Caki2 (cell line): ENCODE data around the gene PAPSS2. TPM values are rescaled to one million over a fixed set of nuclear protein-coding genes. Genes with fewer than 3 reads are reported as not detected.
"Not testable (repeated sequence)": the region's sequence is repeated elsewhere in the genome, so short reads cannot be mapped to it uniquely, and the experiment has no call there.

Experiments used
- DNase-seq: peaks from one replicate; pipeline ENCODE4 v3.0.0-alpha.2; 2015; ENCODE audit warnings: low read depth
- in situ Hi-C: cut with HindIII; loops from 2 replicates; pipeline ENCODE4 v1.10.0; 2016; ENCODE audit warnings: low sequenced_read_pairs, low pct_unique_long_range_greater_than_20kb, mixed read lengths
- total RNA-seq: library from RNA; depleted of rRNA; stranded (reverse); fragments of >200 nt; shearing (Covaris generic); gene quantifications from 2 replicates; pipeline ENCODE4 v1.2.3, GENCODE V29; 2014; ENCODE audit warnings: low replicate concordance

Gene PAPSS2
- total RNA-seq, 1 experiment from 2014 or later: 83.8 TPM

- peak; percentile 34 for DNase-seq
- in situ Hi-C loops: no loop called here
These were observed 23.3 kb upstream of the PAPSS2 start for GRCh38 chr10:87636313-87636915.

DNA sequence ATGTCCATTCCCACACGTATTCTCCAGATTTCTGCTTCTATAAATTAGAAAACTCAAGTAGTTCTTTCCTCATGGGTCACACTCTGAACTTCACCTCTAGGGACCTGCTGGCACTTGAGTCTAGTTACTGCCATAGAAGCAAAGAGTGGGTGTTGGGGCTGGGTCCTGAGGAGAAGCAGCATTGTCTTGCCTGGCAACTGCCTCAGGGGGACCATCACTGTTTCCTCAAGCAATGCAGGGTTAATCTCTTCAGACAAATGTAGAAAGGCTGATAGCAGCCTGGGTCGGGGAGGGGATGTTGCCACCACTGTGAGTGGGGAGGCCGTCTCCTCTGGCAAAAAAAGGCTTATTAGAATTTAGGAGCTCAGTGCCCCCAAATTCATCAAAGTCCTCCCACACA, 20.2 kb upstream of the PAPSS2 start:
- in situ Hi-C loops: no loop called here

DNA sequence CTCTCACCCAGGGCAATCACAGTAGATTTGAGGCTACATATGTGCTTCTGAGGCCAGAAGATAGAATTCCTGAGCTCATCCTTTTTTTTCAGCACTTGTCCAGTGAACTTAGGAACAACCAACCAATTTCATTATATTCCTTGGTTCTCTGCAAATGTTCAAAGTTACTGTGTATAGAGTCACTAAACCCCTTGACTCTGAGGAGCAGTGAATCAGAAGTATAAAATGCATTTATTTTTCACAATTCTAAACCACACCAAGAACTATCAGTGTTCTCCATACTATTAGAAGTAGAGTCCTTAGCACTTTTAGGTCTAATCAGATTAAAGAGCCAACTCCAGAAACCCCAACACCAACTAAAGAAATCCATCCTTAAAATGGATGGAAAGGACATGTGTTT, 19.6 kb upstream of the PAPSS2 start:
- in situ Hi-C loops: no loop called here
- DNase-seq: no peak

More for the DNA sequence above, 20.2 kb upstream of the PAPSS2 start:
- DNase-seq: no peak

DNA sequence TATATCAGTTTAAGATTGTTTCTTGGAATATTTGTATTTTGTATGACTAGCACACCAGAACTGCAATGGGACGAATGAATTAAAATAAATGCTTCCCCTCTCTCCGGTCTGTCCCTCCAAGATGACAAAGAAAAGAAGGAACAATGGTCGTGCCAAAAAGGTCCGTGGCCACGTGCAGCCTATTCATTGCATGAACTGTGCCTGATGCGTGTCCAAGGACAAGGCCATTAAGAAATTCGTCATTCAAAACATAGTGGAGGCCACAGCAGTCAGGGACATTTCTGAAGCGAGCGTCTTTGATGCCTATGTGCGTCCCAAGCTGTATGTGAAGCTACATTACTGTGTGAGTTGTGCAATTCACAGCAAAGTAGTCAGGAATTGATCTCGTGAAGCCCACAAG, 17.2 kb upstream of the PAPSS2 start:
- no peak for DNase-seq
- in situ Hi-C loops: no loop called here

GRCh38 chr10:87642988-87643387, 16.7 kb upstream of the PAPSS2 start:
- no peak for DNase-seq
- in situ Hi-C loops: no loop called here

- in situ Hi-C loops: no loop called here
- no peak for DNase-seq
These were observed 15.8 kb upstream of the PAPSS2 start for GRCh38 chr10:87643920-87644319.

- in situ Hi-C loops: not testable (repeated sequence)
These were observed 15.2 kb upstream of the PAPSS2 start for GRCh38 chr10:87644500-87644899.

GRCh38 chr10:87646192-87646909, 13.3 kb upstream of the PAPSS2 start:
- DNase-seq: no peak
- in situ Hi-C loops: no loop called here

More at GRCh38 chr10:87644500-87644899, 15.2 kb upstream of the PAPSS2 start:
- peak; percentile 26 for DNase-seq

DNA sequence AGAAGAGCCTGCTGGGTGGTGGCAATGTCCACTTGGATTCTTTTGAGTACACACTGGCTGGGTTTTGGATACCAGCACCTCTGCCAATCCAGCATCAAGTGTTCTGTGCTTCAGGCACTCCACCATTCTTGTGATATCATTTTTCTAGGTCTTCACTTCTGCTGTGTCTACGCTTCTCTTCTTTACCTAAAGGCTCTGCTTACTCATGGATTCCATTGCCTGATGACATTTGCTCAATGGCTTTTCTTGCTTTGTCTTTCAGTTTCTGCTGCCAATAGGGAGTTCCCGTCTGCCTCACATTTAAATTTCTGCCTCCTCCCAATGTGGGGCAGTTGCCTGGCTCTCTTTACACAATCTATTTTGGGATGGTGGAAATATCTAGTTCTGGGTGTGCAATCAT, 12.7 kb upstream of the PAPSS2 start:
- DNase-seq: no peak
- in situ Hi-C loops: no loop called here

GRCh38 chr10:87650838-87651589, 8.7 kb upstream of the PAPSS2 start:
- in situ Hi-C loops: no loop called here
- no peak for DNase-seq

- DNase-seq: no peak
- in situ Hi-C loops: no loop called here
These were observed 7.9 kb upstream of the PAPSS2 start for GRCh38 chr10:87651801-87652200.

DNA sequence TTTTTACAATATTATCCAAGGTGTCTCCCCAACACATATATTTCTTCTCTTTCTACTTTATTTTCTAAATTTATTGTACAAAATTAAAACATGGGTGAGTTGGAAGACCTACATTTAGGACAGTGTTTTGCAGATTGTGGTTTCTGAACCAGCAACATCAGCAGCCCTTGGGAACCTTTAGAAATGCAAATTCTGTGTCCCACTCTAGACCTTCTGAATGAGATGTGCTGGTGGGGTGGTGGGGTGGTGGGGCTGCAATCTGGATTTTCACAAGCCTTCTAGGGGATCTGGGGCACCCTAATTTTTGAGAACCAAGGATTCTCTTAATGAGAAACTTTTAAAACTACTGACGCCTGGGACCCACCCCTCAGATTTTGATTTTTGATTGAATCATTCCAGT, 7.4 kb upstream of the PAPSS2 start:
- DNase-seq: no peak
- in situ Hi-C loops: no loop called here

DNA sequence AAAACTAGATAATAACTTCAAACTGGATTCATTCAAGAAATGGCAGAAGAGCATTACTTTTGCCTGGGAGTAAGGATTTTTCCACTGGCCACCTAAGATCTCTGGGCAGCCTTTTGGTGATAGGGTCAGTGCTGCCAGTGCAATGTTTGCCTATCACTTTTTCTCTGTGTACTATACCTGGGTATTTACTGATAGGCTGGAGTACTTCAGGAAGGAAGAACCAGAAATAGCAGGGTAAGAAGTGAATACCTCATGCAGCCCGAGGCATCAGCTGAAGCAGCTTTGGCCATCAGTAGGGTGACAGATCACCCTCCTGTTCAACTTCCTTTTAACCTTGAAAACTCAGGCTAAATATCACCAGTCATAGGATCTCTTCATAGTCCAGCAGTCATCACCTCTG, 5.5 kb upstream of the PAPSS2 start:
- in situ Hi-C loops: no loop called here
- no peak for DNase-seq

DNA sequence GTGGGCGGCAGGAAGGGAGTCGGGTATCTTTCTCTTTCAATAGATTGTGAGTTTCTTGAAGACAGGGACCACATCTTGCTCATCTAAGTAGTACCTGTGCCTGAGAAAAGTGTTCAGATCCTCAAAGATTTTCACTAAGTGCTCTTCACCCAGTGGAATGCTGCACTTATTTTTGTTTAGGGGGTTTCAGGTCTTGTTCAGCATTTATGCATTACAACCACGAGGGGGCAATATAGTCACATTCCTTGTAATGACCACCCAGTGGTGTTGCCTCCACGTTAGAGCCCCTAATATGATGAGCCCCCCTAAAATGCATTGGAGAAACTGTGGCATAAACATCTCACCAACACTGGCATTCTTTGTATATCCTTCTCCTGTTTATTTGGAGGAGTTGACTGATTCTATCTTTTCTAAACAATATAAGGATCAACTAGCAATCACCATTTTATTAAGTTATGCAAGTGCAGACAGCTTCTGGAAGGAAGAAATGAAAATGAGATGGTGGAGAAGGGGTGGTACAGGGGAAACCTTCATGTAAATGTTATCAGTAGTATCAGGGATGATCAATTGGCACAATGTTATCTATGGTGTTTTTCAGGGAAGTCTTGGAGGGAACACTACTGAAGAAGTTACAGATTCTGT, 3.1 kb upstream of the PAPSS2 start:
- peak; percentile 72 for DNase-seq

DNA sequence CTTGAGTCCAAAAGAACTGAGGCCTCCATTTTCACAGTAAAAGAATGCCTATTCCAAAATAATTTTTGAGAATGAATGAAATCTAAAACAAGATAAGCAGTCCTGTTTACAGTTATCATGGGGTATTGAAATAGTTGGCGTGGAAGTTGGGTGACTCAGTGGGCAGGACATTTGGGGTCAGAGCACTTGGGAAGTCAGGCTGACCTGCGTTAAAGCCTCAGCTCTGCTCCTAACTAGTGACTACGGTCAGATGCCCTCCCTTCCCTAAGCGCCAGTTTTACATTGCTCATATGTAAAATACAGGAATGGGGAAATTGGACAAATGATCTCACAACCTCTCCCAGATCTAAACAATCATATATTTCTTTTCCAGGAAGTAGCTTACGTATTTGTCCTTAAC, 2.3 kb upstream of the PAPSS2 start:
- peak; percentile 82 for DNase-seq
- in situ Hi-C loops: no loop called here

More for the DNA sequence above, 3.1 kb upstream of the PAPSS2 start:
- in situ Hi-C loops: no loop called here

- in situ Hi-C loops: no loop called here
- DNase-seq: peak; percentile 94
These were observed 1.3 kb upstream of the PAPSS2 start for GRCh38 chr10:87658321-87658795.

GRCh38 chr10:87658858-87659555, 671 bp upstream of the PAPSS2 start:
- in situ Hi-C loops: no loop called here
- DNase-seq: peak; percentile 75

DNA sequence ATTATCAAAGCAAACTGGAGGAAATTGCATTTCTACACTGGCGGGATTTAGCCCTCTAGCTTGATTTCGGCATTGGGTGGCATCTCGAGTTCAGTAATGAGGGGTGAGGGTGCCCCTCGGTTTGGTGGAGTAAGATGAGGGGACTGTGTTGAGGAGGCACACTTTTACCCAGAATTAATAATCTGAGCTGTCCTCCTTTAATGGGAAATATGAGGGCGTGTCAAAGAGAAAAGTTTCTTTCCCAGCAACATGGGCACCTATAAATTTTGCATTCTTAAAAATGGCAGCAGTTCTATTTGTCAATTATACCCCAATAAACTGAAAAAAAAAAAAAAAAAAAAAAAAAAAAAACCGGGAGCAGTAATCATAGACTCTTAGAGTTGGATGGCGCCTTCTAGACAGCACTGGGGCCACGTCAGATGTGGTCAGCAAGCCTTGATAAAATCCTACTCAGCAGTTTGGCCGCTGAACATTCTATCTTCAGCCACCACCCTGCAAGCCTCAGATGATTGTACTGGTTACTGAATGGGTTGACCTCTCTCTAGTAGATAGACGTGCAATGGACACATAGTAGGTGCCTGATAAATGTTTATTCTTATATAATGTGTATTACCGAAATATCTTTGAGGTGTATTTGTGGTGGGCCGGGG, 931 bp downstream of the PAPSS2 start:
- in situ Hi-C loops: no loop called here
- DNase-seq: peak; percentile 41
